SK-N-MC (cell line): Measurements from ENCODE around the gene CTPS2.

Experiments used
- DNase-seq: peaks from one replicate; pipeline ENCODE4 v3.0.0-alpha.2; 2011; ENCODE audit warnings: low read depth, low spot score
- H3K27ac ChIP-seq: fragments of 200-600 bp; sonication (generic); 2 replicates; pipeline ENCODE4 v1.5.1; 2016; ENCODE audit warnings: mixed run types
- H3K36me3 ChIP-seq: fragments of 200-600 bp; sonication (generic); 2 replicates; pipeline ENCODE4 v1.6.1; 2017; ENCODE audit warnings: antibody characterized with exemption, low read length, mixed read lengths; ENCODE audit not compliant: insufficient read depth
- H3K4me3 ChIP-seq: fragments of 200-600 bp; sonication (generic); 2 replicates; pipeline ENCODE4 v1.5.1; 2016
- H3K9ac ChIP-seq: fragments of 200-600 bp; sonication (generic); 2 replicates; pipeline ENCODE4 v1.8.0; 2017; ENCODE audit warnings: mixed run types, mixed read lengths; ENCODE audit not compliant: insufficient read length
- H3K9me3 ChIP-seq: fragments of 200-600 bp; sonication (generic); 2 replicates; pipeline ENCODE4 v1.6.1; 2017; ENCODE audit warnings: low read depth, mild to moderate bottlenecking, antibody characterized with exemption, low read length, moderate library complexity, mixed read lengths
- EZH2 ChIP-seq: fragments of 200-600 bp; sonication (generic); IDR thresholded peaks from one replicate; pipeline ENCODE4 v1.6.1; 2017; ENCODE audit warnings: antibody characterized with exemption
- FOXP2 ChIP-seq: optimal IDR thresholded peaks from 2 replicates; pipeline ENCODE3; 2011; ENCODE audit warnings: mild to moderate bottlenecking, moderate library complexity; ENCODE audit not compliant: insufficient read depth; ENCODE audit errors: extremely low read length, control extremely low read depth
- POLR2AphosphoS5 ChIP-seq: IDR thresholded peaks from 2 replicates; pipeline ENCODE4 v1.6.1; 2012; ENCODE audit warnings: mild to moderate bottlenecking, low read depth, low read length, borderline replicate concordance

The CTPS2 gene

GRCh38 chrX:16705370-16705769 lies 7.1 kb downstream of the CTPS2 start:
- no peaks in the 10 kb centered on the region for H3K9me3 ChIP-seq
- H3K9ac ChIP-seq: no peak overlapping the region
- no peak for DNase-seq
- H3K27ac ChIP-seq: no peak overlapping the region
- H3K36me3 ChIP-seq: no peaks in the 10 kb centered on the region
- TF ChIP-seq POLR2AphosphoS5: no peak
- no peak for TF ChIP-seq EZH2
- no peak for TF ChIP-seq FOXP2
- no peak overlapping the region for H3K4me3 ChIP-seq

GRCh38 chrX:16702700-16703599 lies 9.5 kb downstream of the CTPS2 start:
- no peak for DNase-seq
- Histone ChIP-seq H3K36me3 (no peaks in the 10 kb centered on the region), H3K9ac (no peak overlapping the region), H3K9me3 (no peaks in the 10 kb centered on the region), H3K27ac (no peak overlapping the region), H3K4me3 (no peak overlapping the region)
- no peak for TF ChIP-seq EZH2
- no peak for TF ChIP-seq POLR2AphosphoS5
- no peak for TF ChIP-seq FOXP2

- Histone ChIP-seq H3K27ac (no peak overlapping the region), H3K36me3 (no peaks in the 10 kb centered on the region)
These were observed 11.7 kb downstream of the CTPS2 start for GRCh38 chrX:16700734-16701133.

GRCh38 chrX:16699389-16699788 lies 13.1 kb downstream of the CTPS2 start:
- H3K9ac ChIP-seq: no peak overlapping the region
- no peak overlapping the region for H3K27ac ChIP-seq
- no peak overlapping the region for H3K4me3 ChIP-seq
- no peaks in the 10 kb centered on the region for H3K9me3 ChIP-seq
- no peak for TF ChIP-seq FOXP2
- TF ChIP-seq POLR2AphosphoS5: no peak
- TF ChIP-seq EZH2: no peak
- H3K36me3 ChIP-seq: no peaks in the 10 kb centered on the region
- no peak for DNase-seq

More at GRCh38 chrX:16700734-16701133, 11.7 kb downstream of the CTPS2 start:
- Histone ChIP-seq H3K4me3 (no peak overlapping the region), H3K9ac (no peak overlapping the region), H3K9me3 (no peaks in the 10 kb centered on the region)
- no peak for DNase-seq
- TF ChIP-seq FOXP2 (no peak), POLR2AphosphoS5 (no peak), EZH2 (no peak)

- Histone ChIP-seq H3K27ac (no peak overlapping the region), H3K4me3 (no peak overlapping the region), H3K9me3 (no peaks in the 10 kb centered on the region), H3K36me3 (no peaks in the 10 kb centered on the region), H3K9ac (no peak overlapping the region)
- TF ChIP-seq FOXP2: no peak
- no peak for TF ChIP-seq EZH2
- TF ChIP-seq POLR2AphosphoS5: no peak
- no peak for DNase-seq
These were observed 15.5 kb downstream of the CTPS2 start for GRCh38 chrX:16696956-16697355.

GRCh38 chrX:16695079-16695676 lies 17.3 kb downstream of the CTPS2 start:
- H3K27ac ChIP-seq: no peak overlapping the region
- H3K4me3 ChIP-seq: no peak overlapping the region
- H3K9ac ChIP-seq: no peak overlapping the region
- TF ChIP-seq EZH2 (no peak), POLR2AphosphoS5 (no peak), FOXP2 (no peak)
- no peaks in the 10 kb centered on the region for H3K36me3 ChIP-seq
- DNase-seq: peak; percentile 45
- no peaks in the 10 kb centered on the region for H3K9me3 ChIP-seq

GRCh38 chrX:16687514-16687913 lies 25.0 kb downstream of the CTPS2 start:
- no peaks in the 10 kb centered on the region for H3K9me3 ChIP-seq
- TF ChIP-seq EZH2: no peak
- no peak for TF ChIP-seq POLR2AphosphoS5
- TF ChIP-seq FOXP2: no peak
- H3K36me3 ChIP-seq: no peaks in the 10 kb centered on the region
- H3K27ac ChIP-seq: no peak overlapping the region
- no peak overlapping the region for H3K9ac ChIP-seq
- H3K4me3 ChIP-seq: no peak overlapping the region
- DNase-seq: no peak

- Histone ChIP-seq H3K9ac (no peak overlapping the region), H3K27ac (no peak overlapping the region), H3K4me3 (no peak overlapping the region), H3K9me3 (no peaks in the 10 kb centered on the region), H3K36me3 (no peaks in the 10 kb centered on the region)
- no peak for DNase-seq
- TF ChIP-seq FOXP2 (no peak), POLR2AphosphoS5 (no peak), EZH2 (no peak)
These were observed 29.3 kb downstream of the CTPS2 start for GRCh38 chrX:16683007-16683664.

- no peaks in the 10 kb centered on the region for H3K9me3 ChIP-seq
- H3K9ac ChIP-seq: no peak overlapping the region
- DNase-seq: no peak
- H3K27ac ChIP-seq: no peak overlapping the region
- TF ChIP-seq FOXP2 (no peak), POLR2AphosphoS5 (no peak), EZH2 (no peak)
- no peaks in the 10 kb centered on the region for H3K36me3 ChIP-seq
- no peak overlapping the region for H3K4me3 ChIP-seq
These were observed 33.8 kb downstream of the CTPS2 start for GRCh38 chrX:16678689-16679088.
